Right forelimb (tissue), 1 donor: ENCODE measurements around the gene MICU1.
"Not testable (repeated sequence)": the region's sequence is repeated elsewhere in the genome, so short reads cannot be mapped to it uniquely, and the experiment has no call there.

ENCODE experiments used
- DNase-seq: peaks from one replicate; pipeline ENCODE4 v3.0.0-alpha.2; 2018

The MICU1 gene

GRCh38 chr10:72379776-72380175 is 246.1 kb downstream of the MICU1 start:
- no peak for DNase-seq

GRCh38 chr10:72379062-72379461 is 246.8 kb downstream of the MICU1 start:
- DNase-seq: no peak

- no peak for DNase-seq
These were observed 250.3 kb downstream of the MICU1 start for GRCh38 chr10:72375585-72375984.

- DNase-seq: no peak
These were observed 250.7 kb downstream of the MICU1 start for GRCh38 chr10:72375173-72375572.

- no peak for DNase-seq
These were observed 255.6 kb downstream of the MICU1 start for GRCh38 chr10:72370201-72370722.

- no peak for DNase-seq
These were observed 258.4 kb downstream of the MICU1 start for GRCh38 chr10:72367301-72367960.

- no peak for DNase-seq
These were observed 260.6 kb downstream of the MICU1 start for GRCh38 chr10:72365106-72365895.

GRCh38 chr10:72364239-72364777 is 261.6 kb downstream of the MICU1 start:
- DNase-seq: peak; percentile 93

GRCh38 chr10:72356987-72357386 is 268.9 kb downstream of the MICU1 start:
- DNase-seq: no peak

- DNase-seq: no peak
These were observed 269.8 kb downstream of the MICU1 start for GRCh38 chr10:72356115-72356514.

GRCh38 chr10:72355214-72355555 is 270.7 kb downstream of the MICU1 start:
- DNase-seq: no peak

- DNase-seq: peak; percentile 97
These were observed 271.3 kb downstream of the MICU1 start, which contains the start of gene DNAJB12 for GRCh38 chr10:72354356-72355213. Gene DNAJB12 (minus strand): TSS chr10:72354919. CDS start chr10:72354897, 22 bp downstream.

- DNase-seq: peak; percentile 62
These were observed 271.9 kb downstream of the MICU1 start for GRCh38 chr10:72353965-72354355.

- no peak for DNase-seq
These were observed 272.6 kb downstream of the MICU1 start for GRCh38 chr10:72353028-72353964.

- no peak for DNase-seq
These were observed 274.4 kb downstream of the MICU1 start for GRCh38 chr10:72351479-72351878.

GRCh38 chr10:72349438-72349837 is 276.4 kb downstream of the MICU1 start:
- DNase-seq: no peak

GRCh38 chr10:72348282-72348681 is 277.6 kb downstream of the MICU1 start:
- DNase-seq: no peak

- not testable (repeated sequence) for DNase-seq
These were observed 279.8 kb downstream of the MICU1 start for GRCh38 chr10:72346117-72346516.

GRCh38 chr10:72344932-72345331 is 280.9 kb downstream of the MICU1 start:
- no peak for DNase-seq

- no peak for DNase-seq
These were observed 283.0 kb downstream of the MICU1 start for GRCh38 chr10:72342911-72343310.

GRCh38 chr10:72340510-72341261 is 285.2 kb downstream of the MICU1 start:
- no peak for DNase-seq
